GM18517 (cell line): ENCODE results near the gene CTDSP1.
A peak's percentile ranks its signal among the peaks of the same experiment; 100 is the strongest.

Experiments
- ATAC-seq: cut with Tn5 transposase; IDR thresholded peaks from one replicate; pipeline ENCODE4 v1.9.1; 2021; ENCODE audit warnings: mild to moderate bottlenecking, moderate library complexity; ENCODE audit not compliant: unreplicated experiment

The CTDSP1 gene

DNA sequence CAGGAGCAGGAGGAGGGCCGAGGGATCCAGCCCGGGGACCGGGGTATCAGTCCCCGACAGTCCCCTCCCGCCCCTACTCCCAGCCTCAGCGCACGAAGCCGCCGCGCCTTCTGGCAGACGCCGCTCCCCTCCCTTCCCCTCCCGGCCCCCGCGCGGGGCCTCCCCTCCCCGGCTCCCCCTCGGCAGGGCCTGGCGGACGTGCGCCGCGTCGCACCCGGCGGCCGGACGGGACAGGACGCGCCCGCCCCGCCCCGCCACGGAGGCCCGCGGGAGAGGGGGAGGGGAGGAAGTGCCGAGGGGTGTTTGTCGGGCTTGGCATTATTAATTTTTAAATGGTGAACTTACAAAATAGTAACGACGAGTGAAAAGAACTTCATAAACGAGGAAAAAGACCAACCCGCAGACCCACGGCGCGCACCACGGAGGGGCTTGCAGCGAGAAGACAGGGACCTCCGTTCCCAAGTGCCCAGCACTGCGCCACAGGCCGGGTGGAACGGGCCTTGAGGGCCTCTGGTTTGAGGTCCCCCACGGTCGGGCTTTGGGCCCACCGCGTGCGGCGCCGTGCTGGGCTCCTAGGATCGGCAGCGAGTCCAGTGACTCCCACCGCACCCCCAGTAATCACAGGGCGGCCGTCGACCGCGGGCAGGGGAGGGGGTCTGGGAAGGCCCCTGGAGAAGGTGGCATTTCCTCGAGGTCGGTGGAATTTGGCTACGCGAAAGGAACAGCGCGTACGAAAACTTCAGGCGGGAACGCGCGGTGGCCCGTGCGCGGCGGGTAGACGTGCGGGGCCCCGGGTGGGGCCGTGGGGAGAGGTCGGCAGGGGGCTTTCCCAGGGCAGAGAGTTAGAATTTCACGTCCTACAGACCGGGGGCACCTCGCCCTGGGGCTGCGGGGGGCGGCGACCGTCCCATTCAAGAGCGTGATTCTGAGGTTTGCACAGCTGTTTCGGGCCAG, 954 bp upstream of the CTDSP1 start:
- no peak for ATAC-seq

GRCh38 chr2:218400167-218400929, 680 bp downstream of the CTDSP1 start:
- no peak for ATAC-seq

GRCh38 chr2:218400930-218401881, 1.5 kb downstream of the CTDSP1 start:
- no peak for ATAC-seq

GRCh38 chr2:218401890-218402289, 2.2 kb downstream of the CTDSP1 start:
- no peak for ATAC-seq

GRCh38 chr2:218402491-218402901, 2.8 kb downstream of the CTDSP1 start:
- no peak for ATAC-seq

DNA sequence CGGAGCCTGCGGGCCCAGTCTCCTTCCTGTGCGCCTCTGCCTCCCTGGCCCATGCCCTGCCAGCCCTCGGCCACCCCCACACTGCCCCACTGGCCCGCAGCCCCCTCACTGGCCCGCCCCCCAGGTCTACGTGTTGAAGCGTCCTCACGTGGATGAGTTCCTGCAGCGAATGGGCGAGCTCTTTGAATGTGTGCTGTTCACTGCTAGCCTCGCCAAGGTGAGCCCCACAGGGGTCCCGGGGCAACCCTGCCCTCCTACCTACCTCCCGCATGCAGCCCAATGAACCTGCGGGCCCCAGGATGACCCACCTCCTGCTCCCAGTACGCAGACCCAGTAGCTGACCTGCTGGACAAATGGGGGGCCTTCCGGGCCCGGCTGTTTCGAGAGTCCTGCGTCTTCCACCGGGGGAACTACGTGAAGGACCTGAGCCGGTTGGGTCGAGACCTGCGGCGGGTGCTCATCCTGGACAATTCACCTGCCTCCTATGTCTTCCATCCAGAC, 3.3 kb downstream of the CTDSP1 start:
- ATAC-seq = no peak

GRCh38 chr2:218403810-218404209, 4.1 kb downstream of the CTDSP1 start:
- no peak for ATAC-seq

DNA sequence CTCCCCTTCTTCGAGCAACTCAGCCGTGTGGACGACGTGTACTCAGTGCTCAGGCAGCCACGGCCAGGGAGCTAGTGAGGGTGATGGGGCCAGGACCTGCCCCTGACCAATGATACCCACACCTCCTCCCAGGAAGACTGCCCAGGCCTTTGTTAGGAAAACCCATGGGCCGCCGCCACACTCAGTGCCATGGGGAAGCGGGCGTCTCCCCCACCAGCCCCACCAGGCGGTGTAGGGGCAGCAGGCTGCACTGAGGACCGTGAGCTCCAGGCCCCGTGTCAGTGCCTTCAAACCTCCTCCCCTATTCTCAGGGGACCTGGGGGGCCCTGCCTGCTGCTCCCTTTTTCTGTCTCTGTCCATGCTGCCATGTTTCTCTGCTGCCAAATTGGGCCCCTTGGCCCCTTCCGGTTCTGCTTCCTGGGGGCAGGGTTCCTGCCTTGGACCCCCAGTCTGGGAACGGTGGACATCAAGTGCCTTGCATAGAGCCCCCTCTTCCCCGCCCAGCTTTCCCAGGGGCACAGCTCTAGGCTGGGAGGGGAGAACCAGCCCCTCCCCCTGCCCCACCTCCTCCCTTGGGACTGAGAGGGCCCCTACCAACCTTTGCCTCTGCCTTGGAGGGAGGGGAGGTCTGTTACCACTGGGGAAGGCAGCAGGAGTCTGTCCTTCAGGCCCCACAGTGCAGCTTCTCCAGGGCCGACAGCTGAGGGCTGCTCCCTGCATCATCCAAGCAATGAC, 4.8 kb downstream of the CTDSP1 start:
- ATAC-seq = no peak

GRCh38 chr2:218405086-218405745, 5.5 kb downstream of the CTDSP1 start:
- ATAC-seq = no peak

- ATAC-seq = peak; percentile 25
Observed at GRCh38 chr2:218405746-218406208, 6.1 kb downstream of the CTDSP1 start.

DNA sequence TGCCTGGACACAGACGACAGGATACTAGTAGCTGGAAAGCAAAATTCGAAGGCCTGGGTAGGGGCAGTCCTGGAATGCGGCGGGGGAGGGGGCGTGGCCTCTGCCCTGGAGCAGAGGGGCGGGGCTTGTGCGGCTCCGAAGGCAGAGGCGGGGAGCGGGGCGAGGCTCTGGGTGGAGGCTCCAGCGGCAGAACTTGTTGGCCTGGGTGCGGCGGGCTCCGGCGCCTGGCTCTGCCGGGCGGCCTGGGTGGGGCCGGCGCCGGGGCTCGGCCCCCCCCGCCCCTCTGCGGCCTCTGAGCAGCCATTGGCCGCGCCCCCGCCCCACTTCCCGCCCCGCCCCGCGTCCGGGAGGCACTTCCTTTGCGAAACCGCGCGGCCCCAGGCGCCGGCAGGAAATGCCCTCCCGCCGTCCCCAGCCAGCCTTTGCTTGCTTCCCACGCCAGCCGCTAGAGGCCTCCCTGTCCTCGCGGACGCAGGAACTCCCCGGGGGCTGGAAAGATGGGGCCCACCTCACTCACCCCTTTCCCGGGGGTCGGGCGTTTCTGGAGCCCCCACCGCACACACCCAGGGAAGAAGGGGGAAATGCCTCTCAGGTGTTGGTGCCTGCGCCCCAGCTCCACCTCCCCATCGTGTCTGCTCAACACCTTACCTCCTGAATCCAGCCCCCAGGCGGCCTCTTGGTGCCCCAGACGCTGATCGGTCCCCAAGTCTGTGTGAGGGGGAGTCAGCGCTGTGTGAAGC, 6.7 kb downstream of the CTDSP1 start:
- ATAC-seq = peak; percentile 72

DNA sequence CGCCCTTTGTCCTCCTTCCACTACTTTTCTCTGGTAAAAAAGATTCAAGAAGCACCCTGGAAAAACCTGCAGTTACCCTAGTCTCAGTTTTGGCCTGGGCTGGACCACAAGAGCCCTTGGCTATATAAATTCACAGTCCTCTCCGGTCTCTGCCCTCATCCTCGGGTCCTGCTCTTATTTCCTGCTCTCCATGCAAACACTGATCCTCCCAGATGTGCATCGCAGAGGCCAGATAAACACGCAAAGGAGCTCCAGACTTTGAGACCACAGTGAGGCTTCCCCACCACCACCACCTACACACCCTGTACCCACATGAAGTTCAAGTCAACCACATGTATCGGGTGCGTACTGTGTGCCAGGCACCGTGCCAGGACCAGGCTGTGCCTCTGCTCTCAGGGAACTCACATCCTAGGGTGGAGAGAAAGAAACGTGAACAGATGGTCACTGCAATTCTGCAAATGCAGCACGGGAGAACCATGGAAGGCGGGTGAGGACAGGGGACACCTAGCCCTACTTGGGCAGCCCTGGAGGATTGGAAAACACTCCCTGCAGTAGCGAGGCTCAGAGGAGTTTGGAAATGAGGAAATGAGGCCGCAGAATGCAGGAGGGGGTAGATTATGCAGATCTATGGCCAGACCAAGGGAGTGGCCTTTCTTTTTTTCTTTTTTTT, 7.4 kb downstream of the CTDSP1 start:
- peak; percentile 13 for ATAC-seq

DNA sequence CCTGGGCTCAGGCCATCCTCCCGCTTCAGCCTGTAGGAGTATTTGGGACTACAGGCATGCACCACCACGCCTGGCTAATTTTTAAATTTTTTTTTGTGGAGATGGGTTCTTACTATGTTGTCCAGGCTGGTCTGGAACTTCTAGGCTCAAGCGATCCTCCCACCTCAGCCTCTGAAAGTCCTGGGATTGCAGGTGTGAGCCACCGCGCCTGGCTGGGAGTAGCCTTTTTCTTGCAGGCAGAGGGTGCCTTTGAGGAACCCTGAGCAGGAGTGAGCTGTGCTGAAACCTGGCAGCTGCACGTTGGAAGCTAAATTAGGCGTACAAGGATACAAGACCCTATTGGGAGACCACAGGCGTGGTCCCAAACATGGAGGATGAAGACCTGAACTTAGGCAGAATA, 8.0 kb downstream of the CTDSP1 start:
- ATAC-seq = no peak

DNA sequence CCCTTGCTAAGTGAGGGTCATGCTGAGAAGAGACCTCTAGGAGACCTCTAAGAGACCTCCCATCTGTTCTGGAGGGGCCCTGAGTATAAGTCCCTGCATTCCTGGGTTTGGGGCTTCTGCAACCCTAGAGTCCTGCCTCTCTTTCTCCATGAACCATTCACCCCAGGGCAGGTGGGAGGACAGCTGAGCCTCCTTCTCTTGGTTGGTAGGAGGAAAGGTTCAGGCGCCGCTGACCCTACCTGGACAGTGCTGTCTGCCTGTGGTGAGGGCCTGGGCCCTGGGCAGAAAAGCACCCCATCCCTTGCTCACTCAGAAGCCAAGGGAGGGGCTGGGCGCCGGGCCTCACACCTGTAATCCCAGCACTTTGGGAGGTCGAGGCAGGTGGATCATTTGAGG, 18.7 kb downstream of the CTDSP1 start:
- ATAC-seq = no peak

DNA sequence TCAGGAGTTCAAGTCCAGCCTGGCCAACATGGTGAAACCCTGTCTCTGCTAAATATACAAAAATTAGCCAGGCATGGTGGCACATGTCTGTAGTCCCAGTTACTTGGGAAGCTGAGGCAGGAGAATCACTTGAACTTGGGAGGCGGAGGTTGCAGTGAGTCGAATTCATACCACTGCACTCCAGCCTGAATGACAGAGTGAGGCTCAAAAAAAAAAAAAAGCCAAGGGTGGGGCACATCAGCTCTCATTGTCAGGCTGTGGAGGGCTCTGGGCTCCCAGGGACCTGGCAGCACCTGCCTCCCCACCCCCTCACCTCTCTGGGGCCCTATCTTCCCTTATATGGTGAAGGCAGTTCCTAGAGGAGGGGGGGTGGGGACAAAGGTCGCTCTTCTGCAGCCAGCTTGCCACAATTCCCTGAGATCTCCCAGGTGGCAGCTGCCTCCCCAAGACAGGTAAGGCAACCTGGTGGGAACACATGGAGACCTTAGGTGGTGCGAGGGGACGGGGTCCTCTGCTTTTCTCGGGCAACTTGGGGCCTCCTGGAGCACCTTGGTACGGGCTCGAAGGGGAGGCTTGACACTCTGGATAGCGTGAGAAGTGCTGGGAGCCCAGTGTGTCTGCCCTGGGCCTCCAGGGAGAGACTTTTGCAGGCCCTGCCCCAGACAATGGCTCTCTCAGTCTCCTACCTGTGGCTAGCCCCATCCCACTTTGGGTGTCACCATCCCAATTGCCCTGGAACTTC, 19.2 kb downstream of the CTDSP1 start, which contains the start of gene VIL1:
VIL1 (plus strand) TSS at position 407 of the 742 bp plus-strand sequence. CDS start 4,656 bp downstream, outside the sequence.
- no peak for ATAC-seq

DNA sequence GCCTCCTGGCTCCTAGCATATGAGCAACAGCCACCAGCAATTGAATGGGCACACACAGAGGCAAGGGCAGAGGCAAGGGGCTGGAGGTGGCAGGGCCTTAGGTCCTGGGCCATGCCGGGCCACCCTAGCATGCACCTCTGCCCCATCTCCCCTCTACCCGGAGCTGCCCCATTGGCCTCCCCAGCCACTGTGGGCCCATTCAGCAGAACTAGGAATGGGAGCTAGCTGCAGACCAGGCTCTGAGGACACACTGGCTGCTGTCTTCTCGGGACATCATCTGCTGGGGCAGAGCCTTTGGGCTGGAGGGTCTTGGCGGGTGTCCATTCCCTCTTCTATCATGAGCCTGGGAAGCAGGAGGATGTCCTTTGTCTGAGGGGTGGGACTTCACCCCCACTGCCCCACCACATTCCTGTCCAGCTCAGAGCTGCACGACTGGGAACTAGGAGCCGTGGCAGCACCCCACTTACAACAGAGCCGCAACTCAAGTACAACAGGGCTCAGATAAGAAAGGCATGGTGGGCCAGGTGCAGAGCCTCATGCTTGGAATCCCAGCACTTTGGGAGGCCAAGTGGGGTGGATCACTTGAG, 20.1 kb downstream of the CTDSP1 start:
- ATAC-seq = no peak

GRCh38 chr2:218421027-218421426, 21.4 kb downstream of the CTDSP1 start:
- no peak for ATAC-seq
